Dedifferentiated amniotic fluid mesenchymal stem cell (primary cell): Measurements from ENCODE around the gene PSMB1.

Experiments
- DNase-seq: peaks from one replicate; pipeline ENCODE4 v3.0.0-alpha.2; 2016; ENCODE audit errors: extremely low spot score

The PSMB1 gene

DNA sequence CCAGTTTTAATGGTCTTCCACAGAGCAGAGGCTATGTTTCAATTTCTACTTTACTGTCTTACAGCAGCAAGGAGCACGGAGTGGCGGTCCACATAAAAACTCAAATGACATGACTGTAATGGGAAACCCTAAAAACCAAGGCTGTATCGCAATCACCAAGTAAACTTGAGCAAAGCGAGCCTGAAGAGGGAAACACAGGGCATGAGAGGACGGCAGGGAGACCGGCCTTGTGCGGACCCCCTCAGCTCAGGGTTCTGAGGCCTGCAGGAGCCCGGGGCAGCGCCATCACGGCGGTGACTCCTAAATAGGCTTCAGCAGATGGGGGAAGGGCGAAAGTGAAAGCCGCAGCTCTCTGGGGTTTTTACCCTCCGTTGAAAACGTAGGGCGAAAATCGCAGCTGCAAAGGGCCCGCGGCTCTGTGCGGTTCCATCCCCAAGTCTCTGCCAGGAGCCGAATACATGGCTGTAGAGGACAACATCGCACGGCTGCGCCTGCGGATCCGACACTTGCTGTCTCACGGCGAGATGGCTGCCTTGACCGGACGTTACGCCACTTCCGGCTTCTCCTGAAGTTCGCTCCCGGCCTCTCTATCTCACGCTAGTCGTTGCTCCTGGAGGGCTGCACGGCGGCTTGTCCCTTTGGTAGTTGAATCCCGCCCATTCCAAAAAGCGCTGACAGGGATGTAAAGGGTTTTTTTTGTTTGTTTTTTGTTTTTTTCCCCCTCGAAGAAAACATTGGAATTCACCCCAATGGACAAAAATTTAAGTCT lies at the start of gene PSMB1:
Gene PSMB1, minus strand, starts transcription at position 543 of the 769 bp plus-strand sequence. Its CDS starts 65 bp downstream, at position 478.
- DNase-seq: peak; percentile 97

GRCh38 chr6:170597278-170597677 lies 44.2 kb upstream of the PSMB1 start:
- no peak for DNase-seq

DNA sequence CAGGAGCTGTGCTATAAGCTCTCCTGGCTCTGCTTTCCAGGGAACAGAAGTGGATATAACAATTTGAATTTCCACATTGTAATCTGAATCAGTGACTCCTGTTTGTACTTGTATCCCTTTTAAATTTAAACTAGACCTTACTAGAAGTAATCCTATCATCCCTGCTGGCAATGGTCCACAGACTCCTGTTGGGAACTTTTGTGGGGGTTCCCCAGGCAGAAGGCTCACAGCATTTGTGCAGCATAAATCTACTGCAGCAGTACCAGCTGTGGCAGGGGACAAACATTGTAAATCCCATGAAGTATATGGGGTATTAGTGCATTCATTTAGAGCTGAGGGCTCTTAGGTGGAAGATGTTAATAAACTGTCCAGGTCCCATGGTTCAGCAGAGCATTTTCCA lies 43.3 kb upstream of the PSMB1 start:
- DNase-seq: no peak

DNA sequence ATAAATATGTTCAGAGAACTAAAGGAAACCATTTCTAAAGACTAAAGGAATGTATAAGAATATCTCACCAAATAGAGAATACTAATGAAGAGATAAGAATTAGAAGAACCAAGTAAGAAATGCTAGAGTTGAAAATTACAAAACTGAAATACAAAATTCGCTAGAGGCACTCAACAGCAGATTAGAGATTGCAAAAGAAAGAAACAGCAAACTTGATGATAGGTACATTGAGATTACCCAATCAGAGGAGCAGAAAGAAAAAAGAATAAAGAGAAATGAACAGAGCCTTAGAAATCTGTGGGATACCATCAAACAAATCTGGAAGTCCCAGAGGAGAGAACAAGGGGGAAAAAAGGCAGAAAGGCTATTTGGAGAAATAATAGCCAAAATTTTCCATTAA lies 37.6 kb upstream of the PSMB1 start:
- DNase-seq: no peak

DNA sequence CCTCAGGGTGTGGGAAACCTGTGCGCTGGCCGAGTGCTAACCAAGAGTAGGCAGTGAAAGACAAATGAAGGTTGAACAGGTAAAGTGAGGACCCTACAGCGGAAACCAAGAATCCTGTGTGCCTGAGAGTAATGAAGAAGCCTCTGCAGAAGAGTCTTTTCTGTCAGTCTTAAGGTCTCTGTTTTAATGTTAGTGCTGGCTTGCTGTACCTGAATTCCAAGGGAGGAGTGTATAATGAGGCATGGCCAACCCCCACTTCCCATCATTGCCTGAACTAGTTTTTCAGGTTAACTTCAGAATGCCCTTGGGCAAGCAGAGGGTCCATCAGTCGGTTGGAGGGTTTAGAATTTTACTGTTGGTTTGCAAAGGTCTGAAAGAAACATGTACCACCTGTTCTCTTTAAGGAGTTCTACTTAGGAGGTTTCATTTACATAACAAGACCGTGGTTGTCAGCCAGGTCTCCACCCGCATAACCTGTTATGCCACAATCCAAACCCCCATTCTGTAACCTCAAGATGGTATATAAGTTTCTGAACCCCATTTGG lies 31.9 kb upstream of the PSMB1 start:
- no peak for DNase-seq

GRCh38 chr6:170584181-170584953 lies 31.3 kb upstream of the PSMB1 start, which contains the start of gene PDCD2:
Gene PDCD2, minus strand, starts transcription at chr6:170584637. Its CDS starts 56 bp downstream, at chr6:170584581.
- DNase-seq: peak; percentile 92

- DNase-seq: no peak
Observed at GRCh38 chr6:170583756-170584180, 30.7 kb upstream of the PSMB1 start.

GRCh38 chr6:170578909-170579308 lies 25.8 kb upstream of the PSMB1 start:
- DNase-seq: no peak

DNA sequence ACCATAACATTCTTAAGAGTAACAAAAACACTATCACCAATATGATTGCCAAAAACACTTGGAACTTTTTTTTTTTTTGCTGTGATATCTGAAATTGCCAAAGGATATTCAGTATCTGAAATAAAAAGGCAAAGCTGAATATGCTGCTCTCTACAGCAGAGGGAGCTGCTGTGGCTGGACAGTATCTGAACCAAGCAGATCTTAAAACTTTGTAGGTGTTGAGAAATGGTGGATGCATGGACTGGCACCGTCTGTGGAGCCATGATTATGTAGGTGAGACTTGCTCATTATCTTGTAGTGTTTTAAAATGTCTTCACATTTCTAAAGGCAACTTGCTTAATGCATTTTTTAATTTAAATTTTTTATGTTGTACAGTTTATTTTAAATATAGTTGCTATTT lies 22.1 kb upstream of the PSMB1 start:
- DNase-seq: no peak

DNA sequence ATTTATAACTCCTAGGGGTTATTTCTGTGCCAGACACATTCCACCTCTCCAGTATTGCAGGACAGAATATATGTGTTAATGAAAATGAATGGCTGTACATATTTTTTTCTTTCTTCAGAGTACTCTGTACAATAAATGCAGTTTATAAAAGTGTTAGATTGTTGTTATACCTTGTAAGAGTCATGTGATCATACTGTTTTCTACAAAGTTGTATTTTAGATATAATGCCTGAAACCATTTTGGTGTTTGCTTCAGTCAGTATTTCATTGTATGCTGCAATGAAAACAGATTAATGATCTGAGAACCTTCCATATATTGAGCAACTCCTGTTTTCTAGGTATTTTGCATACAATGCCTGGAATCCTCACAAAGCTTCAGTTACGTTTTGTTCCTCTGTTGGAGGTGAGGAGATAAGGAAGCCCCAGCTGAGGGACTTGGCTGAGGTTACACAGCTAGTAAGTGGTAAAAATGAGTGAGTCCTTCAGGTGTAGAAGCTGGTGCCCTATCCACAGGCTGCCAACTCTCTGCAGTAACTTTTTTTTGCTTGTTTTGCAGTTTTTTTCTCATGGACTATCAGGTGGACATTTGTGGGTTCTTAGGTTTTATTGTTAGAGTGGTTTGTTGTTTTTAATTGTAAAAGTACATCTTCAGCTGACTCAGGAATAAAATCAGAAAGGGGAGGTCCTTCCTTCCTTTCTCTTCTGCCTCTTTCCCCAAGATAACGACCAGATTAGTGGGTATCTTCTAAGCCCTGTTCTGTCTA lies 19.8 kb upstream of the PSMB1 start:
- no peak for DNase-seq

GRCh38 chr6:170564936-170565530 lies 11.9 kb upstream of the PSMB1 start:
- DNase-seq: no peak

DNA sequence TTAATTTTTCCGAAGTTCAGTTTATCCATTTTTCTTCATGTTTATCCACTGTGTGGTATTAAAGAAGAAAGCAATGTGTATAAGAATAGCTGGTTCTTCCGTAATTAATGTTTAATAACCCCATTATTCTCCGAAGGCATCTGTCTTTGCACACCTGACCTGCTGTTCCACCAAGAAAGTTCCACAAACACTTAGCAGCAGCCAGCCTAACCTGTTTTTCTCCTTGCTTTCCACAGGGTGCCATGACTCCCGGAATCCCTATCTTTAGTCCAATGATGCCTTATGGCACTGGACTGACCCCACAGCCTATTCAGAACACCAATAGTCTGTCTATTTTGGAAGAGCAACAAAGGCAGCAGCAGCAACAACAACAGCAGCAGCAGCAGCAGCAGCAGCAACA lies 8.4 kb upstream of the PSMB1 start:
- DNase-seq: no peak

DNA sequence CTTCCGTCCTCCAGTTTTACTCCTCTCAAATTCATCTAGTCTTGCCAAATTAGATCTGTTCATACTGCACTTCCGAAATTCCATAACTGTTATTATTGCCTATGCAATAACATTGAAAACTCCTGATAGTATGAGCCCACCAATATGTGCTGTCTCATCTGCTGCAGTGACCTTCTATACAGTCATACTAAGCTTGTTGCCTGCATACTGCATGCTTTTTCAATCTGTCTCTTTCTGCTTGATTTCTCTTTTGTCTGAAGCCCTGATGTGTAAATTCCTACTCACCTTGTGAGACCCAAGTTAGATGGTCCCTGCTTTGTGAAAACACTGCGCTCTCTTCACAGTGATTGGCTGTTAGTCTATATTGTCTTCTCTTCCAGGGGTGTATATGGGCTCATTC lies 2.2 kb upstream of the PSMB1 start:
- no peak for DNase-seq

GRCh38 chr6:170554796-170555137 lies 1.7 kb upstream of the PSMB1 start:
- no peak for DNase-seq

GRCh38 chr6:170554013-170554795 lies 1.1 kb upstream of the PSMB1 start, which contains the start of gene TBP:
Gene TBP, plus strand, starts transcription at chr6:170554369. Its CDS starts 2,661 bp downstream, at chr6:170557030.
- peak; percentile 99 for DNase-seq

DNA sequence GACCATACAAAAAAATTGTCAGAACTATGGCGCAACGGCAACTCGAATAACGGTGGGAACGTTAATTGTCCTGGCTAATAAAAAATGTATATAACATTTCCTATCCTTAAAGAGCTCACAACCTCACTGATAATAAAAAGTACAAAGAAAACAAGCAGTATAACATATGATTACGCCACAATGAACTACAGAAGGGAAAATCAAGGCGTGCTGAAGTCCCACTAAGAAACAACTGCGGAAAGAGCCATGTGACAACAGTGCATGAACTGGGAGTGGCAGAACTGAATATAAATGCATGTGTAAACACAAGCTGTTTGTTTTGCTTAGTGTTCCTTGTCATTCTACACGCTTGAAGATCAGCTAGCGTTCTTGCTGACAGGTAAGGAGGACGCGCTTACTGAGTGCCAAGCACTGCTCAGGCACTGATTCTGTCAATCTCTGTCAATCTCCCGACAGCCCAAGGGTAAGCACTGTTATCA lies 466 bp upstream of the PSMB1 start:
- no peak for DNase-seq

DNA sequence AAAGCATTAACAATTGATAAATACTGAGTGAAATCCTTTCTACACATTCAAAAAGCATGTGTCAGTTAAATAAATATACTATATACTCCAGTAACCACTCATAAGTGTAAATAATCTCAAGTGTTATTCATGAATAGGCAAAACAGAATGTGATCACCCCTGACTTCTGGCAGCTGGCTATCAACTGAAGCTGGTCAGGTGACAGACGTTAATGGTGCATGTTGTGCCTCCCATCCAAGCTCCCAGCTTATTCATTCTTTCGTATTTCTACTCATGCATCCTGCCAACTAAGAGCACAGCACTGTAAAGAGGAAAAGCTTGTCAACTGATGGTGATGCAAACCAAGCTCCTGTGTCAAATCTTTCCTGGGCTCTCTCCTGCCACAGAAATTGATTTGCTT lies 7.7 kb downstream of the PSMB1 start:
- no peak for DNase-seq

- DNase-seq: no peak
Observed at GRCh38 chr6:170542031-170542719, 10.9 kb downstream of the PSMB1 start.

- no peak for DNase-seq
Observed at GRCh38 chr6:170537329-170537728, 15.8 kb downstream of the PSMB1 start.

- no peak for DNase-seq
Observed at GRCh38 chr6:170536671-170537070, 16.4 kb downstream of the PSMB1 start.
